Measurements from ENCODE around the gene BDKRB2. TPM values are rescaled to one million over a fixed set of nuclear protein-coding genes. Genes with fewer than 3 reads are reported as not detected.

Gene BDKRB2
- total RNA-seq, 1 donor from 2014 or later: not detected

GRCh38 chr14:96205978-96206360, 1.3 kb downstream of the BDKRB2 start:
- Mint-ChIP-seq H3K4me1 (peaks cover 6% of the 10 kb centered on the region), H3K4me3 (no peak overlapping the region), H3K27ac (no peak overlapping the region), H3K9me3 (no peaks in the 10 kb centered on the region), H3K27me3 (peaks cover 40% of the 10 kb centered on the region), H3K36me3 (ENCODE audit: low read depth) (no peaks in the 10 kb centered on the region)
- ATAC-seq (ENCODE audit: low read depth): no peak
- no peak for TF ChIP-seq CTCF (IDR thresholded peaks at IDR 0.05)
- DNase-seq: no peak
- ChIA-PET CTCF (no interaction called here), POLR2A (no interaction called here)
- intact Hi-C loops (cut with micrococcal nuclease): no loop called here

GRCh38 chr14:96206461-96206860, 1.8 kb downstream of the BDKRB2 start:
- ATAC-seq (ENCODE audit: low read depth) (no peak), DNase-seq (no peak)
- ChIA-PET POLR2A (no interaction called here), CTCF (no interaction called here)
- no peaks in the 10 kb centered on the region for H3K9me3 Mint-ChIP-seq
- H3K4me3 Mint-ChIP-seq: no peak overlapping the region
- H3K36me3 Mint-ChIP-seq (ENCODE audit: low read depth): no peaks in the 10 kb centered on the region
- no peak for TF ChIP-seq CTCF (IDR thresholded peaks at IDR 0.05)
- H3K4me1 Mint-ChIP-seq: peaks cover 6% of the 10 kb centered on the region
- intact Hi-C loops (cut with micrococcal nuclease): no loop called here
- peaks cover 38% of the 10 kb centered on the region for H3K27me3 Mint-ChIP-seq
- H3K27ac Mint-ChIP-seq: no peak overlapping the region

- DNase-seq: no peak
- Mint-ChIP-seq H3K36me3 (ENCODE audit: low read depth) (no peaks in the 10 kb centered on the region), H3K4me3 (no peak overlapping the region), H3K27ac (no peak overlapping the region), H3K4me1 (peaks cover 6% of the 10 kb centered on the region), H3K27me3 (peaks cover 30% of the 10 kb centered on the region), H3K9me3 (peaks cover 3% of the 10 kb centered on the region)
- no peak for ATAC-seq (ENCODE audit: low read depth)
- CTCF ChIA-PET: no interaction called here
- POLR2A ChIA-PET: no interaction called here
- intact Hi-C loops (cut with micrococcal nuclease): no loop called here
- TF ChIP-seq CTCF (IDR thresholded peaks at IDR 0.05): no peak
Measured at GRCh38 chr14:96207686-96208085, 3.0 kb downstream of the BDKRB2 start.

GRCh38 chr14:96208739-96209138, 4.1 kb downstream of the BDKRB2 start:
- DNase-seq: no peak
- POLR2A ChIA-PET: no interaction called here
- Mint-ChIP-seq H3K9me3 (peaks cover 6% of the 10 kb centered on the region), H3K27me3 (peaks cover 21% of the 10 kb centered on the region), H3K4me1 (peaks cover 6% of the 10 kb centered on the region), H3K4me3 (no peak overlapping the region), H3K36me3 (ENCODE audit: low read depth) (no peaks in the 10 kb centered on the region), H3K27ac (no peak overlapping the region)
- TF ChIP-seq CTCF (IDR thresholded peaks at IDR 0.05): no peak
- CTCF ChIA-PET: no interaction called here
- intact Hi-C loops (cut with micrococcal nuclease): no loop called here
- no peak for ATAC-seq (ENCODE audit: low read depth)

- ATAC-seq (ENCODE audit: low read depth): no peak
- Mint-ChIP-seq H3K4me3 (no peak overlapping the region), H3K4me1 (no peaks in the 10 kb centered on the region), H3K36me3 (ENCODE audit: low read depth) (no peaks in the 10 kb centered on the region), H3K27ac (no peak overlapping the region), H3K27me3 (peaks cover 9% of the 10 kb centered on the region), H3K9me3 (peaks cover 6% of the 10 kb centered on the region)
- intact Hi-C loops (cut with micrococcal nuclease): no loop called here
- CTCF ChIA-PET: no interaction called here
- POLR2A ChIA-PET: no interaction called here
- TF ChIP-seq CTCF (IDR thresholded peaks at IDR 0.05): no peak
- DNase-seq: no peak
Measured at GRCh38 chr14:96212140-96212539, 7.5 kb downstream of the BDKRB2 start.

Data from activated B cell treated with CpG ODN at 0.5 μM for 24 hours (primary cell).